Measurements from ENCODE around the gene TNS2.

- TF ChIP-seq, protein P1, sequence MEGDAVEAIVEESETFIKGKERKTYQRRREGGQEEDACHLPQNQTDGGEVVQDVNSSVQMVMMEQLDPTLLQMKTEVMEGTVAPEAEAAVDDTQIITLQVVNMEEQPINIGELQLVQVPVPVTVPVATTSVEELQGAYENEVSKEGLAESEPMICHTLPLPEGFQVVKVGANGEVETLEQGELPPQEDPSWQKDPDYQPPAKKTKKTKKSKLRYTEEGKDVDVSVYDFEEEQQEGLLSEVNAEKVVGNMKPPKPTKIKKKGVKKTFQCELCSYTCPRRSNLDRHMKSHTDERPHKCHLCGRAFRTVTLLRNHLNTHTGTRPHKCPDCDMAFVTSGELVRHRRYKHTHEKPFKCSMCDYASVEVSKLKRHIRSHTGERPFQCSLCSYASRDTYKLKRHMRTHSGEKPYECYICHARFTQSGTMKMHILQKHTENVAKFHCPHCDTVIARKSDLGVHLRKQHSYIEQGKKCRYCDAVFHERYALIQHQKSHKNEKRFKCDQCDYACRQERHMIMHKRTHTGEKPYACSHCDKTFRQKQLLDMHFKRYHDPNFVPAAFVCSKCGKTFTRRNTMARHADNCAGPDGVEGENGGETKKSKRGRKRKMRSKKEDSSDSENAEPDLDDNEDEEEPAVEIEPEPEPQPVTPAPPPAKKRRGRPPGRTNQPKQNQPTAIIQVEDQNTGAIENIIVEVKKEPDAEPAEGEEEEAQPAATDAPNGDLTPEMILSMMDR (tag by site-specific recombination; IDR thresholded peaks at IDR 0.05), result no peak
- TF ChIP-seq SALL2 (tag by site-specific recombination; IDR thresholded peaks at IDR 0.05; ENCODE audit: borderline replicate concordance), result no peak
- no peak for TF ChIP-seq ZFP69B (tag by site-specific recombination; IDR thresholded peaks at IDR 0.05)
- TF ChIP-seq ZNF311 (tag by site-specific recombination; IDR thresholded peaks at IDR 0.05; ENCODE audit: borderline replicate concordance), result no peak
- TF ChIP-seq TCF7L2 (IDR thresholded peaks at IDR 0.05; ENCODE audit: borderline replicate concordance, low read depth, low read length), result no peak
- TF ChIP-seq, protein P2, sequence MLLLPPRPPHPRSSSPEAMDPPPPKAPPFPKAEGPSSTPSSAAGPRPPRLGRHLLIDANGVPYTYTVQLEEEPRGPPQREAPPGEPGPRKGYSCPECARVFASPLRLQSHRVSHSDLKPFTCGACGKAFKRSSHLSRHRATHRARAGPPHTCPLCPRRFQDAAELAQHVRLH (tag by site-specific recombination; IDR thresholded peaks at IDR 0.05), result no peak
- TF ChIP-seq ZNF140 (tag by site-specific recombination; IDR thresholded peaks at IDR 0.05), result no peak
- TF ChIP-seq ZNF585B (tag by site-specific recombination; IDR thresholded peaks at IDR 0.05), result no peak
- TF ChIP-seq, protein P3, sequence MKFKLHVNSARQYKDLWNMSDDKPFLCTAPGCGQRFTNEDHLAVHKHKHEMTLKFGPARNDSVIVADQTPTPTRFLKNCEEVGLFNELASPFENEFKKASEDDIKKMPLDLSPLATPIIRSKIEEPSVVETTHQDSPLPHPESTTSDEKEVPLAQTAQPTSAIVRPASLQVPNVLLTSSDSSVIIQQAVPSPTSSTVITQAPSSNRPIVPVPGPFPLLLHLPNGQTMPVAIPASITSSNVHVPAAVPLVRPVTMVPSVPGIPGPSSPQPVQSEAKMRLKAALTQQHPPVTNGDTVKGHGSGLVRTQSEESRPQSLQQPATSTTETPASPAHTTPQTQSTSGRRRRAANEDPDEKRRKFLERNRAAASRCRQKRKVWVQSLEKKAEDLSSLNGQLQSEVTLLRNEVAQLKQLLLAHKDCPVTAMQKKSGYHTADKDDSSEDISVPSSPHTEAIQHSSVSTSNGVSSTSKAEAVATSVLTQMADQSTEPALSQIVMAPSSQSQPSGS (tag by site-specific recombination; IDR thresholded peaks at IDR 0.05; ENCODE audit: low read depth), result no peak
- no peak for TF ChIP-seq ZNF629 (tag by site-specific recombination; IDR thresholded peaks at IDR 0.05)
Measured at GRCh38 chr12:53068811-53069585, 19.1 kb downstream of the TNS2 start.
